GM19328 (cell line): Measurements from ENCODE around the gene JMJD6.
A peak's percentile ranks its signal among the peaks of the same experiment; 100 is the strongest.

ENCODE experiments used
- ATAC-seq: cut with Tn5 transposase; IDR thresholded peaks from one replicate; pipeline ENCODE4 v1.9.1; 2021; ENCODE audit warnings: mild to moderate bottlenecking, moderate library complexity; ENCODE audit not compliant: unreplicated experiment

Gene JMJD6

DNA sequence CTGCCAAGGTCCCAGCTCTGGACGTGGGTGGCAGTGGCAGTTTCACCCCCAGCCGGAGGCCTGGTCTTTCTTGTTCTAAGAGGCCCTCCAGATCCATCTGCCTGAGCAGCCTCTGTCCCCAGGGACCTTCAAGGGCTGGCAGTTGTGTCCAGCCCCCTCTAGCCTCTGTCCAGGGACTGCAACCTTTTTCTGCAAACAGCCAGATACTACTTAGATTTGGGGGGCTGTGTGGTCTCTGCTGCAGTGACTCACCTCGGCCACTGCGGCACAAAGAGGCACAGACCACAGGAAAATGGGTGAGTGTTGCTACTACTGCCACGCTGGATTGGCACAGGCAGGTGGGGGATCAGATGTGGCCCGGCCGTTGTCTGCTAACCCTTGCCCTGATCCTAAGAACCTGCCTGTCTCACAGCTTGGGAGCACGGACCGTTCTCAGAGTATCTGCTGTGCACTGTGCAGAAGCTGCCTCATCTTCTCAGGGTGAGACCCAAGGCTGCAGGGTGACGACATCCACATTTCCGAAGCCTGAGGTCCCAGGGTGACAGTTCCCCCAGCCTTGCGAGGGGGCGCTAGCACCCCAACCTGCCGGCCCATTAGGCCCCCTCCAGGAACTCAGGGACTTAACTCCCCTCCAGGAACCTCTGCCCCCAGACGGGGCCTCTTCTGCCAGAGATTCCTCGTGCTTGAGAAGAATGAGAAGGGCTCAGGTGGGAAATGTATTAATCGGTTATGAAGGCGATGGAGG is 43.2 kb downstream of the JMJD6 start:
- no peak for ATAC-seq

DNA sequence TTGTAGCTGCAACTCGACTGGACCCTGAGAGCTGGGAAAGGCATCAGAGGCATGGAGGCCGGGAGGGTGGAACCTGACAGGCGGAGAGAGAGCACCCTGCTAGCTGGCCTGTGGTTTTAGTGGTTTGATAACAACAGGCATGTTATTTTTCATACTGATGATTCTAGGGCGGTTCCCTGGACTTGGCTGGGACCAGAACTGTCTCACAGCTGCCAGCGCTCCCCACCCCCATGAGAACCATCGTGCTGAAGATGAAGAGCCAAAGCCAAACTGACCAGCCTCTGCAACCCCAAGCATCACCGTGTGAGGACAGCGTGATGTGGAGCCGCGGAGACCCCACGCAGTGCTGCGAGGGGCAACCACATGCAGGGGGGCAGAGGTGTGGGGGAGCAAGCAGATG is 44.1 kb downstream of the JMJD6 start:
- ATAC-seq = no peak

DNA sequence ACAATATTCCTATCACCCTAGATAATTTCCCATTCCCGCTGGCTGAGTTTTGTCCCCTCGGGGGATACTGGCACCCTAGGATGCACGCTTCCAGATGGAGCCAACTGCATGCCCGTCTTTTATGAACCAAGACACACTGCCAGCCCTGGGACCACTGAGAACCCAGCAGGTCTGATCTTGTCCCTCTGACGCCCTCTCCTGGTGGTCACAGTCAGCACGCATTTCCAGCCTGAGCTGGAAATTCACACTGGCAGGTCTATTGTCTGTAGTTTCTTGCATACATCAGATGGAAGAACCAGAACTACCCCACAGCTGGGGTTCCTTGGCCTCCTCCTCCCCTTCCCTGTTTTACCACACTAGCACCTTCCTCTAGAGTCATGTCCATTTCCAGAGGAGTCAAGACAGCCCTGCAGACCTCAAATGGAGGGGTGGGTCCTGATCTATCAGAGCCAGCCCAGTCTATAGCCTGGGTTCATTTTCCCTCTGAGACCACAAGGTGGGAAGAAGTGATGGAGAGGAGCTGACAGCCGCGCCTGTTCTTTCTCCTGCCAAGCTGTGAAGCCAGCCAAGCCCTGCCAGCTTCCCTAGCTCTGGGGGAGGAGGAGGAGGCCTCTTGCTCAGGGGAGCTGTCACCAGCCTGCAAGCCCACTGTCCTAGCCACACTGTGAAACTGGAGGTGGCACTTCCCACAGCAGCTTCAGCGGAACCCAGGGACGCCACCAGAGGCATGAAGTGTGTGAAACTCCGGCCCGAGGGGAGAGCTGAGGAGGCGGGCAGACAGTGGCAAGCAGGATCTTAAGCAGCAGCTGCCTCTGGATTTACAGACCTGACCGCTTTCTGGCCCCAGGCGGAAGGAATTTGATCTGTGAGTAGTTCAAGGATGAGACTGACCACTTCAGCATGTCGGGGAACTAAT is 44.9 kb downstream of the JMJD6 start:
- ATAC-seq = no peak

DNA sequence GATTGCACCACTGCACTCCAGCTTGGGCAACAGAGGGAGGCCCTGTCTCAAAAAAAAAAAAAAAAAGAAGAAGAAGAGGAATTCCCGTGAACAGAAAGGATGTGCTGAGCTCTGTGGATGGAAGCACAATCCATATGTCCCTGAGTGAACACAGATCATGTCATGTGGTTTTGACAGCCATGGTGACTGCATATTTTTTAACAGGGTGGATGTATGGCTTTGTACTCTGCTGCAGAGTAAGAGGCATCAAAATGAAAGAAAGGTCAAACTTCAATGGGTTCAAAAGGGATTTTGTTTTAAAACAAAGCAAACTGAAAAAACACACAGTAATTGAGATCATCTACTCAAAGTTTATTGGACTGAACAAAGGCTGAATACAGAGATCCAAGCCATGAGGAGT is 47.2 kb downstream of the JMJD6 start:
- no peak for ATAC-seq

DNA sequence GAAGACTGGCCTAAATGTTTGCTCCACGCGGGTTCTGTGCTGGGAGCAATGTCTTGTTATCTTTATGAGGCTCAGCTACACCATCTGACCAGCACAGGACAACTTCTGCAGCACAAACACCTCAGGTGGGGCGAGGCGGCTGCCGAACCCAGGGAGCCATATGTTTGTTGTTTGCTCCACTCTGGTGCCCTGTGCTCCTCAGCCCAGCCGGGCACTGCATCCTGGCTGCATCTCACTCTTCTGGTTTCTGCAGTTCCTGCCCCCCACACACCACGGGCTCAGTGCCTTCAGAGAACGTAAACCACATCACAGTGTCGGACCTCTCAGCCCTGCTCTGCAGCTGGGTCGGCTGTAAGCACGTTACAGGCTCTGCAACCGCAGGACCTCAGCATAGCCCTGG is 48.1 kb downstream of the JMJD6 start:
- no peak for ATAC-seq

DNA sequence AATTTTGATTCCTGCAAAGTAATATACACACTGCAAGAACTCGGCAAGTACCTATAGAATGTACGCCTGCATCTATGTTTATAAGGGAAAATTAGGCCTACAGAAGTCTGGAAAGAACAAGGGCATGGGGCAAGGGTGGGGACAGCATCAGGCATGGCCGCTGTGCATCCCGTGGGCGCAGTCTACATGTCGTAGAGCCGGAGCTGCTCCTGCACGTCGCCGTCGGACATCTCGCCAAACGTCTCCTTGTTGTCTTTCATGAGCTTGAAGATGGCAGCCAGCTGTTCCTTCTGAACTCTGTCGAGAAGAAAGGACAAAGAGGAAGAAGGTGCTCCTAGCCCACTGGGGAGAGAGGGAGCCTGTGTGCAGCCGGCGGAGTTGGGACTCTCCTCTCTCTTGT is 49.0 kb downstream of the JMJD6 start:
- no peak for ATAC-seq

DNA sequence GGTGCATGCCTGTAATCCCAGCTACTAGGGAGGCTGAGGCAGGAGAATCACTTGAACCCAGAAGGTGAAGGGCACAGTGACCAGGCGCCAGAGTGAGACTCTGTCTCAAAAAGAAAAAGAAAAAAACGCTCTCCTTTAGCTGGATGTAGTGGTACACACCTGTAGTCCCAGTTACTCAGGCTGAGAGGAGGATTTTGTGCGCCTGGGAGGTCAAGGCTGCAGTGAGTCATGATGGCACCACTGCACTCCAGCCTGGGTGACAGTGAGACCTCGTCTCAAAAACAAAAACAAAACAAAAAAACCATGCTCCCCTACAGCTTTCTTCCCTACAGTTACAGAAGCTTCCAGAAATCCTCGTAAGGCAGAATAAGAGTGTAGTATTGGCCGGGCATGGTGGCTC is 49.8 kb downstream of the JMJD6 start:
- no peak for ATAC-seq

DNA sequence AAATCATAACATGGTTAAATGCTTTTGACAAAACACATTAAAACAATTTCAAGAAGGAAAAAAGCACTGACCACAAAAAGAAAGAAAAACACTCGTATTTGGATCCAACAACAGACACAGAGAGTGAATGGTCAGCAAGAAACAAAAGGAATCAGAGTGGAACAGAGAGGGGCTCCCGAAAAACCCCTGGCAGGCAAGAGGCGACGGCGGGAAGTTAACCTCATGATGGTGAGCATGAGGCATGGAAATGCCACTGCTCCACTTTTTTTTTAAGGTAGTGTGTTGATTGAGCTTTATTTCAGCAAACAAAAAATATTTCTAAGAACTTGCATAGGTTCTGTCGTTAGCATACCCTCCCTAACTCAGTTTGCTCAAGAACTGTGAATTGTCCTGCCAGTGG is 50.8 kb downstream of the JMJD6 start:
- ATAC-seq = no peak

DNA sequence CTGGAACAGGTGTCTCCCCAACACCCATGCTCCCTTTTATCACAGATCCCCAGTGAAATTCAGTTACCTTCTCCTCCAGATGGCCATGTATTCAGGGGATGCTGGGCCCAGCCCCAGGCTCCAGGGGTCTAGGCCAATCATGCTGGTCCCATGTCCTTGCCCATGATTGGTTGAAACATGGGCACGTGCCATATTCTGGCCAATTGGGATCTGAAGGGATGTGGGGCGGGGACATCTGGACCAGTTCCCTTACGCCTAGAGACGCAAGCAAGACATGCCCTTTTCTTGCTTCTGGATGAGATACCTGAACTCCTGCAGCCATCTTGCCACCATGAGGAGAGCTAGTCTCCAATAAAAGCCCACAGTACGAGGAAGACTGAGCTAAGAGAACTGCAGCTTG is 51.8 kb downstream of the JMJD6 start:
- ATAC-seq = no peak

DNA sequence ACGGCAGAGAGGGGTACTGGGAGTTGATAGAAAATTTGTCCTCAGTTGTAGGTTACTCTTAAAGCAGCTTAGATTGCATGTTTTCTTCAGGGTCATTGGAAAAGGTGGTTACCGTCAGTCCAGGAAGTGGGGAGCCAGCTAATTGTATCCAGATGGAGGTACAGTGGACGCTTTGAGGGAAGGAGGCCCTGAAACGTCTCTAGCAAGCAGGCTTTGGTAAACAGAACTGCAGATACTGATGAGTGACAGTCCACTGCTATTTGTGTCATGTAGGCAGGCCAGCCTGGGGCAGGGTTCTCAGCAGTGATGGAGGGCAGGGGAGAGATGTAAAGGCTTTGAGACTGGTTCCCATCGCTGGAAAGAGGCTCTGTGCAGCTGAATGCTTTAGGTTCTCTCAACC is 52.7 kb downstream of the JMJD6 start:
- no peak for ATAC-seq

DNA sequence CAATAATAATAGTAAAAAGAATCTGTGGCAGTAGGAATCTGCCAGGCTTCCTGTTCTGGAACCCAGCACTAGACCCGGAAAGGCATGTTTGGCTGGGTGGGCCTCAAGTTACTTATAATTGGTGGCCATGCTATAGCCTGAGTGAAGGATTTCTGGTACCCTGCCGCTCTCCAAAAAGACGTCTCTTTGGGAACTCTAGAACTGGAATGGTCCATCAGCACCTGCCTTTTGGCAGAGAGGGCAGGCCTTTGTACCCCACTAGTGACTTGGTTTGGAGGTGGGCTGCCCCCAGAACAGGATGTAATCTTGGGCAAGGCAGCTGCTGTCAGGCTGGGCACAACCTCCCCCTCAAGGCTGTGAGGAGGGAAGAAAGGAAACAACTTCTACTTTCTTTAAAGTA is 53.5 kb downstream of the JMJD6 start:
- ATAC-seq = no peak

DNA sequence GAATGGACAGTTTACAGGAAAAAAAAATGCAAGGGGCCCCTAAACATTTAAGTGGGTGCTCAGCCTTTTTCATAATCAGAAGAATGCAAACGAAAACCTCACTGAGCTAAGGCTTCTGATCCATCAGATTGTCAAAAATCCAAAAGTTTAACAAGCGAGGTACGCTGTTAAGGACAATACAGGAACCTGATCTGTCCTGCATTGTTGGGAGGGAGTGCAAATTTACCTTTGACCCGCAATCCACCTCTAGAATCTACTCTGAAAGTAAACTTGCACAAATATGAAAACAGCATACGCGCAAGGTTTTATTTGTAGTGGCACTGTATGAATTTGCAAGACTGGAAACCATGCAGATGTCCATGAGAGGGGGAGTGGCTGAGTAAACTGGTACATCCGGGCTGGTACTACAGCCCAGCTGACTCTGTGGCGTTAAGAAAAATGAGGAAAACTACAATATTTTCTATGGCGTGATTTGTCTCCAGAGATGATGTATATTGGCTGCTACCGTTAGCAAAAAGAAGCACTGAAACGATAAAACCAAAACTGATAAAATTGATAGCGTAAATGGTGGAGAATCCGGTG is 54.0 kb downstream of the JMJD6 start:
- no peak for ATAC-seq

DNA sequence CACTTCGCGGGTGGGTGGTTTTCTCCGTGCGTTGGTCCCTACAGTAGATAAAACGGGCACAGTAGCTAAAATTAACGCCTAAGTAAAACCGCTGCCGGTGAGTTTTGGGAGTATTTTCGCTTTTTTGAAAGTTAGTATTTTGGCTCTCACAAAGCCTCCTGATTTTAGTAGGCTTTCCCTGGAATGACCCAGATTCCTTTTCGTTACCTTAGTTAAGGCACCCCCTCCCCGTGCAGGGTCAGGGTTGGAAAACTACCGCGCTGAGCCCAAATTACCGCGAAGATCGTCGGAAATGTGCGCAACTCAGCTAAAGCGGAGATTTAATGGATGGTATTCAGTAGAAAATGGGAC is 54.5 kb downstream of the JMJD6 start:
- ATAC-seq = no peak

DNA sequence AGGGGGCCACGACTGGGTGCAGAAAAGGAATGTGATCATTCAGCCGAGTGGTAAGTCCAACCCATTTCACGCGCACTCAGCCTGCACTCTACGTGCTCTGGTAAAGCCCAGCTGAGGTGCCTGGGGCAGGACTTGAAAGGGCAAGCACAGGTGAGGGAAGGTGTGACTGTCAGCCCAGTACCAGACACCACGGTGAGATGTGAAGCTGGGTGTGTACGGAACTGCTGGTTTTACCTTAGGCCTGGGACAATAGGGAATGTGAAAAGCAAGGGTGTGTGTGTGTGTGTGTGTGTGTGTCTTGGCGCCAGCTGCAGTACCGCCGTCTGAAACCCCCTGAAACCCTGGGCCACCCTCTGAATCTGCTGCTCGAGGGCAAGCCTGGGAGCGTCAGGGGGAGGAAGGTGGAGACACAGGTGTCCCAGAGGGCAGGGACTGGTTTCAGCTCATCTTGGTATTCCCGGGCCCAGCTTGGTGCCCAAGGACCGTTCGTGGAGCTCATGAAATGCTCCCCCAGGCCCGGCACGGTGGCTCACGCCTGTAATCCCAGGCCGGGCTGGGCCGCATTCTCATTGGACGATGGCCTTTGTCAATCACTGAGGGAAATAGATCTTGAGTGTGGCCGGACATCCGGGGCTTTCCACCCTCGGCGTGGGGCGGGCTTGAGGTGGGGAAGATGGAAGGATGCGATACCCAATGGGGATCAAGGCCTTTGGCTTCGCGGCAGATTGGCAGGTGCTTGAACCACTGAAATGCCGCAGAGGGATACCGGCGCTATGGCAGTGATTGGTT is 55.1 kb downstream of the JMJD6 start:
- peak; percentile 99 for ATAC-seq

DNA sequence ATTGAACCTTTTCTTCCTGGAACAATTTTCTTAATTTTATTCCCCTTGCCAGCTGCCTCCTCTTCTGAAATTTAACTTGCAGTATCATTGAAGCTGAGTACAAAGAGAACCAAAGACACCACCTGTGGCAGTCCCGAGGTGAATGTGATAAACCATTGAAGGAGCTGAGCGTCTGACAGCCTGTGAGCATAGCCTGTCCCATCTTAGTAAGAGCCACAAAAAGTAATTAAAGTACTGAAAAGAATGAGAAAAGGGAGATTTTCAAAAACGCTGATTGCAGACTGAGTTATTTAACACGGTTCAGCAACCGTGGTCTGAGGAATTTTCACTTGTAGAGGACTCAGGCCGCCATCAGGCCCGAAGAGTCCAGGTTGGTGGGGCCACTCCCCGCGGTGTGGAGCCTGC is 55.7 kb downstream of the JMJD6 start:
- no peak for ATAC-seq

DNA sequence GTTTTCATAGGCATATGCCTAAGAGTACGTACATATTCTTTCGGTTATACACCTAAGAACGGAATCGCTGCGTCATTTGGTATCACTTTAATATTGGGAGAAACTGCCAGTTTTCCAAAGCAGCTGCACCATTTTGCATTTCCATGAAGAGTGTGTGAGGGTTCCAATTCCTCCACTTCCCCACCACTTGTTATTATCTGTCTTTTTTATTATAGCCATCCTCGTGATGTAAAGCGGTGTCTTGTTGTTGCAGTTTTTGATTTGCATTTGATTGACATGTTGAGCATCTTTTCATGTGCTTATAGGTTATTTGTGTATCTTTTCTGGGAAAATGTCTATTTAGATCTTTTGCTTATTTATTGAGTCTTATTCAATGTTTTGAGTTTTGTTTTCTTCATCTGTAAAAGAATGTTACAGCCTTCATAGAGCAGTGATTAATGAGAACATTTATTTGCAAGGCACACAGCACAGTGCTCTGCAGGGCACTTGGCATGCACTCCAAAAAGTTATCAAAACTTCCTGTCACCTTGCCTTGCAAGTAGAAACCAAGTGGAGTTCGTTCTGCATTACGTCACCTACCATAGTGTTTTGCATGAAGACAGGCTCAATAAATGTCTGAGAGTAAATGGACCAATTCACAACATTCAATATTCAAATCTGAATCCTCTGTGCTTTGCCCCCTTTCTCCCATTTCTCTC is 56.2 kb downstream of the JMJD6 start:
- ATAC-seq = no peak
